GM21360 (cell line): ENCODE data around the gene SNAPC3.
"Not testable (repeated sequence)": the region's sequence is repeated elsewhere in the genome, so short reads cannot be mapped to it uniquely, and the experiment has no call there.

Experiments
- ATAC-seq: cut with Tn5 transposase; IDR thresholded peaks from one replicate; pipeline ENCODE4 v1.9.1; 2021; ENCODE audit warnings: mild to moderate bottlenecking, moderate library complexity; ENCODE audit not compliant: unreplicated experiment

The SNAPC3 gene

DNA sequence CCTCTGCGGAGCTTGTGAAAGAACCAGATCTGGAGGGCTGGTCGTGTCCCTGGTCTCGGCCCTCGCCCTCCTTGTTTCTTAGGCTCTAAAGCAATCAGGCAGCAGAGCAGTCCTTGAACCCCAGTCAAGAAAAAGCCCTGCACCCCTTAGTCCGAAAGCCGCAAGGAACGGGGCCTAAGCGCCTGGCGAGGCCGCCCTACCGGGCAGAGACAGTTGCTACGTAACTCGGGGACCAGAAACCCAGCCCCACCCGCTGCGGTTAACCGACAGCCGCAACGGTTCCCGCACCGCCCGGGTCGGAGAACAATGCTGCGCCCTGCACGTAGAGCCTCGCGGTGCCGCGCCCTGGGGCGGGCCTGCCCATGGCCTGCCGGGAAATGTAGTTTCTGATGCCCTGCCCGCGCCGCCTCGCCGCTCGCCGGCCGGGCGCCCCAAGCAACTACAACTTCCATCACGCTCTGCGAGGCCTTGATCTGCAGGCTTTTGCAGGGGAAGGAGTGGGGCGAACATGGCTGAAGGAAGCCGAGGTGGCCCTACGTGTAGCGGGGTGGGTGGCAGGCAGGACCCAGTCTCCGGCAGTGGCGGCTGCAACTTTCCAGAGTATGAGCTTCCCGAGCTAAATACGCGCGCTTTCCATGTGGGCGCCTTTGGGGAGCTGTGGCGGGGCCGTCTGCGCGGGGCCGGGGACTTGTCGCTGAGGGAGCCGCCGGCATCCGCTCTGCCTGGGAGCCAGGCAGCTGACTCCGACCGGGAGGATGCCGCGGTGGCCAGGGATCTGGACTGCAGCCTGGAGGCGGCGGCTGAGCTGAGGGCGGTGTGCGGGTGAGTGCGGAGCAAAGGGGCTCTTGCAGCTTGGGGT lies at the start of gene SNAPC3:
SNAPC3 (plus strand) TSS at position 505 of the 859 bp plus-strand sequence; CDS start at position 509, 4 bp downstream.
- peak; percentile 95 for ATAC-seq

DNA sequence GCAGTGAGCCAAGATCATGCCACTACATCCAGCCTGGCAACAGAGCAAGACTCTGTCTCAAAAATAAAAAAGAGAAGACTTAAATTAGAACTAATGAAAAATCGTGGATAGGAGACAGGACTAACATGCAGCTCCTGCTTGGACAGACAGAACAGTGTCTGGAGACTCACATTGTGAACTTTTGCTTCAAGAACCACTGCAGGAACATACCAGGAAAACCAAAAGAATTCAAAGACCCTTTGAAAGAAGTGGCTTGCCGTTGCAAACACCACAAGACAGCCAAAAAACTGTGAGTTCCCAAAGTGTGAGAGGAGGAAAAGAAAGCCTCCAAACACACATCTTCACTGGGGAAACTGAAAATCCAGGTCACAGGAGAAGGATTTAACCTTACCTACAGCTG lies 48.8 kb upstream of the SNAPC3 start:
- no peak for ATAC-seq

DNA sequence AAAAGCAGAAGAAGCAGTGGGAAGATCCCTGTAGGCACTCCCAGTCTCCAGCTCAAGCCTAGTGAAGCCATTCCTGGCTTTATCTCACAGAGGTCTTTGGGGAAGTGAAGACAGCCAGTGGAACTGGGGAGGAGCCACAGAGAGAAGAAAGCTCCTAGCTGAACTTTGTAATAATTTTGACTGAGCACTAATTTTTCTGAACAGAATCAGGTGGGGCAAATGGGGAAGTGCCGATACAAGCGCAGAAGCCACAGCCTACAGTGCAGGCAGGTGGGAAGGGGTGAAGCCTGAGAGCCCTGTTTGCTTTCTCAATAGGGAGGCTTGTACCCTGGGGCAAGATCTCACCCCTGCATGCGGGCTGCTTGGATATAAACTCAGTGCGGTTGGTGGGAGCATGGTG lies 48.4 kb upstream of the SNAPC3 start:
- no peak for ATAC-seq

DNA sequence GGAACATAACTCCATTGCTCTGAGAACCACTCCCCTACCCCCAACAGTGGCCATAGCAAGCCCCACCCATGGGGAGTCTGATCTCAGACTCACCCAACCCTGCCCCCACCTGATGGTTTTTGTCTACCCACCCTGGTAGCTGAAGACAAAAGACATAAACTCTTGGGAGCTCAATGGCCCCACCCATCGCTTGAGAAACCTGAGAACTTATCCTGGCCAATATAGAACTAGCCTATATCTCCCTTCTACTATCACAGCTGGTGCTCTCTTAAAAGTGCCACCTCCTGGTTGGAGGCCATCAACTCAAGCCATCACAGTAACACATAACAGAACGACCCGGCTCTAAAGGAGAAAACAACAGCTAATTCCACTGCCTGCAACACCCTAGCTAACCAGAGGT lies 47.9 kb upstream of the SNAPC3 start:
- no peak for ATAC-seq

DNA sequence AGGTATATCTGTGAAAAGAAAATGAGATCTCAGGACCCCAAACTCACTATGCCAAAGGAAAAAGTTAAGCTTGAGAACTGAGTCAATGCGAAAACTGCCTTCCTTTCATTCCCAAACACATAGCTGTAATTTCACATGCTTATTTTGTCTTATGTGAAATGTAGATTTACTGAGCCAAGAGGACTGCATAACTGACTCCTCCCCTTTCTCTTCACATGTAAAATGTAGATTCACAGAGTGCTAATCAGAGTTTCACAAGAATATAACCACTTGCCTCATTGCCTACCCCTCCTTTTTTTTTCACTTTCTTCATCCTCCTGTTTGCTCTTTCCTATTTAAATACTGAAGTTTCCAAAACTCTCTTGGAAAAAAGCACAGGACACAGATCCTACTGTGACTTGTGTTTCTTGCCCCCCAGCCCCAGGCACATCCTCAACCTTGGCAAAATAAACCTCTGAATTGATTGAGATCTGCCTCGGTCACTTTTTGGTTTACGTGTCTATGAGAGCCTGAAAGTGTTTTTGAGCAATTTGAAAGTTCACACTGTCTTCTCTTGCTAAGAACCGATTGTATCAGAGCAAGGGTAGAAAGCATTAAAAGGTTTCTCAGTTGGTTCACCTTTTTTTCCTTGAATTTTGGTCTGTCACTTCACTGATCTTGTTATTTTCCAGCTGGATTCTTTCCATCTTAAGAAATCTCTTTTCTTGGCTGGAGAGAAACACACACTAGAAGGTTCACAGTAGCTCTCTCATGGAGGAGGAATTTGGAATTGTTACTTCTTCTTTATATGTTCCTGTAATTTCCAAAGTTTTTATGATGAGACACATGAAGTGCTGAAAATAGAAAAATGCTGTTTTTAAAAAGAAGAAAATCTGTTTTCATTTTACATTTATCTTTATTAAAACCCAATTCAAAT lies 44.8 kb upstream of the SNAPC3 start:
- no peak for ATAC-seq

DNA sequence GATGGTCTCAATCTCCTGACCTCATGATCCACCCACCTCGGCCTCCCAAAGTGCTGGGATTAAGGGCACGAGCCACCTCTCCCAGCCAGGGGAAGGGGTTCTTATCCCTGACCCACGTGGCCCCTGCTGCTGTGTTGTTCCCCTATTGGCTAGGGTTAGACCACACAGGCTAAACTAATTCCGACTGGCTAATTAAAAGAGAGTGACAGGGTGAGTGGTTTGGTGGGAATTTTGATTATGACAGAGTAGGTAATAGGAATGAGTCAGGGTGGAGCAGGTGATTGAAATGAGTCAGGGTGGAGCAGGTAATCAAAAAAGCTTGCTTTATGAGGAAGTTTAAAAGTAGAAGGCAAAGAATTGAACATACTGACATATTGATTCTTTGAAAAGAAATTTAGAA lies 43.4 kb upstream of the SNAPC3 start:
- ATAC-seq: not testable (repeated sequence)

DNA sequence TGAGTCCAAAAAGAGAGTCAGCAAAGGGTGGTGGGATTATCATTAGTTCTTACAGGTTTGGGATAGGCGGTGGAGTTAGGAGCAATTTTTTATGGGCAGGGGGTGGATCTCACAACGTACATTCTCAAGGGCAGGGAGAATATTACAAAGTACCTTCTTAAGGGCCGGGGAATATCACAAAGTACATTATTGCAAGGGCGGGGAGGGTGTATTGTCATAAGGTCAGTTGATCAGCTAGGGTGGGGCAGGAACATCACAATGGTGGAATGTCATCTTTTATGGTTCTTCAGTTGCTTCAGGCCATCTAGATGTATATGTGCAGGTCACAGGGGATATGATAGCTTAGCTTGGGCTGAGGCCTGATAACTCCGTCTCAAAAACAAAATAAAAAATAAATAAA lies 42.8 kb upstream of the SNAPC3 start:
- not testable (repeated sequence) for ATAC-seq

DNA sequence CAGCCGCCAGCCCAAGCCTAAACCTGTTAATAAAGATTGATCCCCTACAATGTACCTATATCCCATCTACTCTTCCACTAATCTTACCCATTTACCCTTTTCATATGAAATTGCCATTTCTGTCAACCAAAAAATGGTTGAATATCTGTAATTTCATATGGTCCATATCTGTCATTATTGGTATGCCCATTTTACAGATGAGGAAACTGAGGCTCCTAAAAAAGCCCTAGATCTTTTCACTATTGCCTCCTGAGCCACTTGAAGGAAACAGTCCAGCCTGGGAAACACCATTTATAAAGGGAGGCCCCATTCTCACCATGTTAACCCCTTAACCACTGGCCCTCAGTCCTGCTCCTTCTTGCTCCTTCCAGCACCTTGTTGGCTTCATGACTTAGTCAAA lies 41.2 kb upstream of the SNAPC3 start:
- no peak for ATAC-seq

DNA sequence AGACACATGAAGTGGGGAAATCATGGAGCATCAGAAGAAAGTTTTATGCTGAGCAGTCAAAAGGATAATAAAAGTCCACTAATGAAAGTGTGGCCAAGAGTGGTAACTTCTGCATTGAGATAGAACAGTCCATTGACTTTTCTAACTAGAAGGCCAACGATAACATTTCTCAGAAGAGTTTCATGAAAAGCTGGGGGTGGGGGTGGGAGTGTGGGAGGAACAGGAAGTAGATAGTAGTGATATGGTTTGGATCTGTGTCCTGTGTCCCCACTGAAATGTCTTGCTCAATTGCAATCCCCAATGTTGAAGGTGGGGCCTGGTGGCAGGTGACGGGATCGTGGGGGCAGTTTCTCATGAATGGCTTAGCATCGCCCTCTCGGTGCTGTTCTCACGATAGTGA lies 36.2 kb upstream of the SNAPC3 start:
- ATAC-seq: no peak

DNA sequence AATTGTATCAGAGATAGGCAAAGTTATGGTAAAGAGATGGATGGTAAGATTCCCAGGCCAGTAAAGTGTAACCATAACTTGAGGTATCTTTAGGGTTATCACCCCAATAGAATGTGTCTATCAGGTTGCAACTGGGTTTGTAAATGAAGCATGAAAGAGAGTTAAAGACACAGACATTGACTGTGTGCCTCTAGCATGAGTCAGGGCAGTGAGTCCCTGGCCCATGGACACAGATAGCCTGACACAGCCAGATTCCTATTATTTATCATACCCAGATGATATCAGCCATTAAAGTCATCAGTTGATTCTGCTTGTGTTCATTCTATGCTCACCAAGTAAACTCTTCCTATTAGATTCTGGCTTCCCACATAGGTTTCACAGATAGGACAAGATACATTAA lies 33.5 kb upstream of the SNAPC3 start:
- no peak for ATAC-seq

DNA sequence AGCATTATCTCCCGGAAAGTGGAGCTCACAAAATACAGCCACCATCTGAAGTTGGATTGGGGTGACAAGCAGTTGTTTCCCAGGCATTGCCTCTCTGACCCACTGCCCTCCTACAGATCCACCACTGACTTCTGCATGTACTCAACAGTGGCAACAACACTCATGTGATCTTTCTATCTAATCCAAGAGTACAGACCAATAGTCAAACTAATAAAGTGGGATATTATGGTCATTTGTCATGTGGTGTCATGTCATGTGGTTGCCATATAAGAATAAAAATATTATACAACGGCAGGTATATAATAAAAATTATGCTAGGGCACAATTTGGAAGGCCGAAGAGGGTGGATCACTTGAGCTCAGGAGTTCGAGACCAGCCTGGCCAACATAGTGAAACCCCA lies 33.0 kb upstream of the SNAPC3 start:
- ATAC-seq: no peak

DNA sequence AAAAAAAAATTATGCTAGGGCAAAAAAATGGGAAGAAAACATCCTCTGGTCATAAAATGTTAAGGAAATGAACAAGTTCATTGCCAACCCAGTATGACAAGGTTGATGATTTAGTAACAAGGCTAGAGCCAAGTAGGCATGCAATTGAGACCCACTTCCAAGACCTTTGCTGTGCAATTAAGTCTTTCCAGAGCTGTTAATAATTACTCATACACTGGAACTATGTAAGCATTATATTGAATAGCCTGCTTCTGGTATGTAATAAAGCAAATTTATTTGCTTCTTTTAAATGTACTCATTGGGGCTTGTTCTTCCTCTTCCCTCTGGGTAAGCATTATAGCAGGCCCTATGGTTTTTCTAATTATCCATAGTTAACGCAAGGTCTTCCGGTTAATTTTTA lies 32.5 kb upstream of the SNAPC3 start:
- ATAC-seq: no peak

DNA sequence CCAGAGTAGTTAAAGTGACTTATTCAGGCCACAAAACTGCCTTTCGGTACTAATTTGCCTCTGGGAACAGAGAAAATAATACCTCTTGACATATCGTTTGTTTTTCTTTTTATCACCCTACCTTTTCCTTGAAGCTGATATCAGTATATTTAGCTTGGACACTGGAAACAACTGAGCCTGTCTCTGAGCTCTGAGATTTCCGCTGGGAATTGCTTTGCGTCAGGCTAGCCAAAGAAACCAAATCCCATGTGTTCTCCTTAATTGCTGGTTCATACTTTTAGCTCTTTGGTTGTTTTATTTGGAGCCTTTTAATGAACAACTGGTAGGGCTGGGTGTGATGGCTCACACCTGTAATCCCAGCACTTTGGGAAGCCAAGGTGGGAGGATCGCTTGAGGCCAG lies 30.3 kb upstream of the SNAPC3 start:
- no peak for ATAC-seq

DNA sequence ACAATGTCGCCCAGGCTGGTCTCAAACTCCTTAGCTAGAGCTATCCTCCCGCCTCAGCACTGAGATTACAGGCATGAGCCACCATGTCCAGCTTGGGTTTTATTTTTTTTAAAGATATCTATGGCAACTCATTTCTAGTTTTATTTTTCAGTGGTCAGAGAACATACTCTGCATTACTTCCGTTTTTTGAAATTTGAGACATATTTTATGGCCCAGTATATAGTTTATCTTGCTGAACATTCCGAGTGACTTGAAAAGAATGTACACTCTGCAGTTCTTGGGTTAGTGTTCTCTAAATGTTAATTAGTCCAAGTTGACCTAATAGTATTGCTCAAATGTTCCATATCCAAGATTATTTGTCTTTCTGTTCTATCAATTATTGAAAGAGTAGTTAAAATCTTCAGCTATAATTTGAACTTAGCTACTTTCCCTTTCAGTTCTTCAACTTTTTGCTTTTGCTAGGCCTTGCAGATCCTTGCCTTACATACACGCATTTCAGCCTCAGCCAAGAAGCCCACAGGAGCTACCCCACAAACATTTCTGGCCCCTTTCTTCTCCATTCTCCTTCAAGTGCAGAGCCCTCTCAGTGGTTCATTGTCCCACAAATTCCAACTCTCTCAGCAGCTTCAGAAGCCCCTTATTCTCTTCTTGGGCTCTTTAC lies 22.3 kb upstream of the SNAPC3 start:
- no peak for ATAC-seq

DNA sequence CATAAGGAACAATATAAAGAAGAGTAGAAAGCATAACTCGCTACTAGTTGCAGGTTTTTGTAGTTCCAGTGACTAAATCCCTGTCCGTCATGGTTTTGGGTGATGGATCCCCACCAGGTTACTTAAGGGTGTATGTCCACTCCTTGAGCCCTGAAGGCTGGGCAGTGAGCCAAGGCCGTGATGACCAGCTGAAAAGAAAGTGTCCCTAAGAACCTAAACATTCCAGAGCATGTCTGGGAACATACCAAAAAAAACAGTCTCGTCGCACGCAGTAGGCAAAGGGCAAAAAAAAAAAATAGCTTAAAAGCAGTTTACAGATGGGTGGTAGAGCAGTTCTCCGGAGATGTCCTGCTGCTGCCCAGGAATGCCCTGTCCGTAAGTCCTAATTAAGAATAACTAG lies 21.4 kb upstream of the SNAPC3 start:
- no peak for ATAC-seq

DNA sequence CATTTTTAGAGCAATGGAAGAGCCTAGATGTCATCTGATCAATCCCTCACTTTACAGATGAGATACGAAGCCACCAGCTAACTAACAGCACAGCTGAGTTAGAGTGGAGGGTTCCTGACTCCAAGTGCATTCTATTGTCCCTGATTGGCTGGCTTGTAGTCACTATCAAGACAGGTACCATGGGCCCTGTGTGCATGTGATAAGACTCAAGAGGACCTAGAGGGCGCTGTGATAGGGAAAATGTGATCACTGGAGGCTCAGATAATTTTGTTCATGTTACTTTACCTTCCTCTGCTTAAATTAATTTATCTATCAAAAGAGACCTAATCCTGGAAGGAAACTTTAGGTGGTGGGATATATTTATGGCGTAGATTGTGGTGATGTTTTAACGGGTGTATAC lies 19.5 kb upstream of the SNAPC3 start:
- no peak for ATAC-seq

DNA sequence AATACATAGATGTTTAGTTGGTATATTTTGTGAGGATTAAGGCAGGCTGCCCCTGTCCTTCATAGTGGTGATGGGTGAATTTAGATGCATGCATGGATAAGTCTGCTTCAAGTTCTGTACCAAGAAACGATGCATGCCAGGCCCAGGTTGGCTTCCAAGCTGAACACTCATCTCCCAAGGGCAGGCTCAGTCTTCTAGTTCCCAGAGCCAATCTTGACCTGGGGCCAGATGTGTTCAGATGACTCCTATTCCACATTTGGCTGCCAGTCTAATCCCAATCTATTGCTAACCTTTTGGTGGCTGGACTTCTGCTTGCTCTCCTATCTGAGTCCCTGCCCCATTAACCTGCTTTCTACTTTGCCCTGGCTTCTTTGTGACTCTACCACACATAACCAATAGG lies 18.5 kb upstream of the SNAPC3 start:
- no peak for ATAC-seq

DNA sequence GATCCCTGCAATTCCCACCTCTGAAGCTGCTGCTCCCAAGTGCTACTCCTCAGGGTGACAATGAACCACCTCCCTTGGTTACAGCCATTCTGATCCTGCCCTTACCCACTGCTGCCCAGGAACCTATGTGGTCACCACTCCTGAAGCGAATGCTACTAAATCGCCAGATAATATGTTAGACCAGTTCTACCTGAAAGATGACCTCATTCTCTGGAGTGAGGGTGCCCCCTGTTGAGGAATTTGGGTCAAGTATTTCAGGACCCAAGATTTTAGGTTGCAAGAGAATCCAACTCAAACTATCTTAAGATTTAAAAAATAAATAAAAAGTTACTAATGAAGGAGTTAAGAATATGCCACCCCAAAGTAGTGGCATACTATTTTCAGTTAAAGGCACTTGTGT lies 5.8 kb upstream of the SNAPC3 start:
- peak; percentile 68 for ATAC-seq

DNA sequence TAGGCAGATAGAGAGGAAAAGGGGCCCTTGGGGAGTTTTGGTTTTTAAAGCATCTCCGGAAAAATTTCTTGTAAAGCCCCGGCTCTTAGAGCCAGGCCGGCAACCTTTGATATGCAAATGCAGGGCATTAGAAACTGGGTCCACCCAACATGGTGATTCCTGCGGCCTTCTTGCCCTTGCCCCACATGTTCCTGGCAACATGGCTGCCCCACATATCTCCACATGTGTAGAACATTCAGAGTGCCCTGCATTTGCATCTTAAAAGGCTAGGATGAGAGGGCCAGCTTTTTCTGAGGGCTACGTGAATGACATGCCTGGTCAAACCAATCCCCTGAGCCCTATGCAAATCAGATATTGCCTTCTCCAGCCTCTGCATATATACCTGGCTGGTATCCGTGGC lies 5.0 kb upstream of the SNAPC3 start:
- no peak for ATAC-seq

DNA sequence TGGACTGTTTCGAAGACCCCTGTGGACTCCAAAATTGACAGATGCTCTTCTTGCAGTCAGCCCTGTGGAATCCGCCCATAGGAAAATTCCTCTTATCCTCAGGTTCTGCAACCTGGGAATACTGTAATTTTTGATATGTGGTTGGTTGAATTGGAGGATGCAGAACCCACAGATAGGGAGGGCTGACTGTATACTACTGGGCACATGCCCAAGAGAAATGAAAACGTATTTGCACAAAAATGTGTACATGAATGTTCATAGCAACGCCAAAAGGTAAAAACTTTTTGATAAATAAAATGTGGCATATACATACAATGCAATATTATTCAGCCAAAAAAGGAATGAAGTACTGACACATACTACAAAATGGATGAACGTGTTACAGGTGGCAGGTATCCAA lies 1.9 kb upstream of the SNAPC3 start:
- ATAC-seq: no peak

DNA sequence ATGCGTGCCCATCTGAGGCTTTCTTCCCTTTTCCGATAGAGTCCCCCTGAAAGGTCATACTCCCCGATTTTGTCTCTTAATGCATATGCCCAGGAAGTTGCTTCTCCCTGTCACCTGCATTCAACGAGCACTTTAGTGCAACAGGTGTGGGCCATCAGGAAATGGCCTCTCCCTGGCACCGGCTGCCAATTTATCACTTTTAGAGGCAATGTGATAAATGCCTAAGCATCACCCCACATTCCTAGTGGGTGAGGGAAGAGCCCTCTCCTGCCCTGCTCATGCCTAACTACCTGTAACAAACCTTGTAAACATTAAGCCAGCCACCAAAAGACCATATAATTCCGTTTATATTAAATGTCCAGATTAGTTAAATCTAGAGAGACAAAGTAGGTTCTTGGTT lies 1.1 kb upstream of the SNAPC3 start:
- no peak for ATAC-seq

DNA sequence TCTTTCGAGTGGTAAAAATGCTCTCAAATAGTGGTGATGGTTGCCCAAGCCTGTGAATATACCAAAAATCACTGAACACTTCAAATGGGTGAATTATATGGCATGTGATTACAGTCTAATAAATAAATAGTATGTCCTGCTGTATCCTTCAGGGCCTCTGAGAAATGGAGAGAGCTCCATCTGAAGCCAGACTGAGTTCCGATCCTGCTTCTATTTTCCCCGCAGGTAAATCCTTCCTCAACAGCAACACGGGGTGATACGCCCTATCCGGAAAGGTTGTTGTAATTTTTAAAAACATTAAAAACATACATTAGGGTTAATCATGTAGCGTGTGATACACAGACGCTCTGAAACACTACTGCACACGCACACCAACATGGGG lies 695 bp upstream of the SNAPC3 start:
- ATAC-seq: no peak
